ENCODE data around the gene DCBLD1.

DNA sequence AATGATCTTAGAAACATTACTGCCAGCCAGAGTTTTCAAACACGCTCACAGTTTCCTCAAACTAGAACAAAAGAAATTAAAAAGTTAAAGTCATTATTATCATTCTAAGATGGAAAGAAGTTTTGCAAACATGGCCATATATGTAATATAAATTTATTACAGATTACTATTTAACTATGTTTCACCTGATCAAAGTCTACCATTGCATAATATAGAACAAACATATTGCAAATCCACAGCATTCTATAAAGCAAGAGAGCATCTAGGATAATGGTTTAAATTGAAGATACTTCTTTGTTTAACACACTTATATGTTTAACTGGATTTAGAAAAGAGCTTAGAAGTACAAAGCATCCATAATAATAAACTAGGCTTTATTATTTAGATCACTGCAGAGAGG is 26.2 kb upstream of the DCBLD1 start:
- TF ChIP-seq CTCF (IDR thresholded peaks at IDR 0.05), result no peak
- no peak for TF ChIP-seq EZH2 (IDR thresholded peaks at IDR 0.05)
- no peak for TF ChIP-seq EZH2phosphoT487 (IDR thresholded peaks at IDR 0.05)

Measured in neural progenitor cell (in vitro differentiated cells).